OCI-LY1 (cell line): Measurements from ENCODE around the gene CFAP90.

ENCODE experiments used
- H2AFZ ChIP-seq: fragments of 200-600 bp; sonication (generic), shearing (Covaris generic); 2 replicates; pipeline ENCODE4 v1.6.0; 2014; ENCODE audit warnings: antibody characterized with exemption, mild to moderate bottlenecking, low read length
- H3F3A ChIP-seq: fragments of 200-600 bp; sonication (generic), shearing (Covaris generic); 2 replicates; pipeline ENCODE4 v1.6.0; 2014; ENCODE audit warnings: mild to moderate bottlenecking, antibody characterized with exemption, low read length, moderate library complexity; ENCODE audit not compliant: insufficient read depth
- H3K27ac ChIP-seq: fragments of 200-600 bp; sonication (generic); 2 replicates; pipeline ENCODE4 v1.5.1; 2014; ENCODE audit warnings: low read length, mixed run types, mild to moderate bottlenecking, low read depth; ENCODE audit not compliant: poor library complexity, severe bottlenecking
- H3K27me3 ChIP-seq: fragments of 200-600 bp; sonication (generic); 2 replicates; pipeline ENCODE4 v1.6.0; 2014; ENCODE audit warnings: antibody characterized with exemption, mild to moderate bottlenecking, low read length, moderate library complexity; ENCODE audit not compliant: insufficient read depth
- H3K36me3 ChIP-seq: fragments of 200-600 bp; sonication (generic); 2 replicates; pipeline ENCODE4 v1.6.1; 2014; ENCODE audit warnings: mild to moderate bottlenecking, antibody characterized with exemption, low read length, moderate library complexity, mixed read lengths; ENCODE audit not compliant: insufficient read depth
- H3K4me1 ChIP-seq: fragments of 200-600 bp; sonication (generic); 2 replicates; pipeline ENCODE4 v1.5.1; 2014; ENCODE audit warnings: mild to moderate bottlenecking, low read length, moderate library complexity; ENCODE audit not compliant: insufficient read depth, severe bottlenecking
- H3K4me2 ChIP-seq: fragments of 200-600 bp; sonication (generic), shearing (Covaris generic); 2 replicates; pipeline ENCODE4 v1.6.1; 2014; ENCODE audit warnings: low read length
- H3K4me3 ChIP-seq: fragments of 200-600 bp; sonication (generic); 2 replicates; pipeline ENCODE4 v1.5.1; 2014; ENCODE audit warnings: low read length, low read depth, mild to moderate bottlenecking, mixed read lengths; ENCODE audit not compliant: poor library complexity, severe bottlenecking
- H3K79me2 ChIP-seq: fragments of 200-600 bp; shearing (Covaris generic); 2 replicates; pipeline ENCODE4 v1.6.1; 2016; ENCODE audit warnings: mixed run types, low read length, mixed read lengths; ENCODE audit not compliant: insufficient read depth
- H3K9ac ChIP-seq: fragments of 200-600 bp; sonication (generic), shearing (Covaris generic); 2 replicates; pipeline ENCODE4 v1.6.1; 2014; ENCODE audit warnings: mild to moderate bottlenecking, low read length, mixed read lengths
- H3K9me2 ChIP-seq: fragments of 200-600 bp; sonication (generic), shearing (Covaris generic); 2 replicates; pipeline ENCODE4 v1.6.1; 2014; ENCODE audit warnings: low read depth, mild to moderate bottlenecking, low read length, mixed read lengths
- H3K9me3 ChIP-seq: fragments of 200-600 bp; shearing (Covaris generic); 2 replicates; pipeline ENCODE4 v1.6.1; 2014; ENCODE audit warnings: low read length, mixed read lengths
- H4K20me1 ChIP-seq: fragments of 200-600 bp; sonication (generic), shearing (Covaris generic); 2 replicates; pipeline ENCODE4 v1.6.0; 2016; ENCODE audit warnings: mild to moderate bottlenecking, low read length; ENCODE audit not compliant: insufficient read depth
- CTCF ChIP-seq: fragments of 200-600 bp; sonication (generic), shearing (Covaris generic); IDR thresholded peaks from 2 replicates; pipeline ENCODE4 v1.5.1; 2017; ENCODE audit warnings: mild to moderate bottlenecking, antibody characterized with exemption, low read length, moderate library complexity, mixed read lengths
- EZH2 ChIP-seq: fragments of 200-600 bp; sonication (generic), shearing (Covaris generic); IDR thresholded peaks from 2 replicates; pipeline ENCODE4 v1.8.0; 2017; ENCODE audit warnings: borderline replicate concordance, mixed run types, mild to moderate bottlenecking, antibody characterized with exemption, low read length, moderate library complexity, mixed read lengths

The CFAP90 gene

DNA sequence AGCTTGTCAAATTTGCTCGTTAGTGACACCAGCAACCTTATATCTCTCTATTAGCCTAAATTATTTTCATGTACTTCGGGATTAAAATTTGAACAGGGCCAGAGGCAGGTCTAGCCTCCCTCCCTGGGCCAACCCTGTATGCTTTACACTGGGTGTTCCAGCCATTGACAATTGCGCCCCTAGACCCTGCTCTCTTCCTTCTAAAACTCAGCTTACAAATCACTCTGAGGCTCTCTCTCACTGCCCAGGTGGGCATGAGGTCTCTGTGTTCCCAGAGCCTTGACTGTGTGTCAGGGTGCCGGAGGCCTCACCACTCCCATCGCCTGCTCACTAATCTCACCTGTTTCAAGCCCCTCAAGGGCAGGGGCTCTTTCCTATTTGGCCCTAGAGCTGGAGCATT lies 6.4 kb upstream of the CFAP90 start:
- H3K4me2 ChIP-seq, result no peak overlapping the region
- no peak overlapping the region for H3K9ac ChIP-seq
- no peaks in the 10 kb centered on the region for H3K9me3 ChIP-seq
- H3F3A ChIP-seq, result no peaks in the 10 kb centered on the region
- TF ChIP-seq CTCF (no peak), EZH2 (no peak)
- no peaks in the 10 kb centered on the region for H3K4me1 ChIP-seq
- H4K20me1 ChIP-seq, result no peaks in the 10 kb centered on the region
- no peak overlapping the region for H3K4me3 ChIP-seq
- H3K27me3 ChIP-seq, result no peaks in the 10 kb centered on the region
- H3K36me3 ChIP-seq, result peaks cover 40% of the 10 kb centered on the region
- no peaks in the 10 kb centered on the region for H3K79me2 ChIP-seq
- H2AFZ ChIP-seq, result no peak overlapping the region
- no peak overlapping the region for H3K27ac ChIP-seq
- H3K9me2 ChIP-seq, result no peaks in the 10 kb centered on the region

DNA sequence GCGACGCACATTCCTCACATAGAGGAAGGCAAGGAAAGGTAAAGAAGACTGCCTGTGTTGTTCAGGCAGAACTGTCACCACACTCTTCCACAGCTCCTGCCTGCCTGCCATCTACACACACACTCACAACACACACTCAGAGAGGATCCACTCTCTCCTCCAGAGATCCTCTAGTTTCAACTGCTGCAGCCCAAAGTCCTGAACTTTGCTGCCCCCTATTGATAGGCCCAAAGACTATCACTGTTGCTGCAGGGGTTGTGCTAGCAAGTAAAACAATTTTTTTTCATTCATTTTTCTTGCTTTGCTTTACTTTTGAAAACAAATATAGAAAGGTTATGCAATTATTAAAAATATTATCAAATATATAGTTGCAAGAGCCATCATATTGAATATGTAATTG lies 5.9 kb upstream of the CFAP90 start:
- no peak overlapping the region for H2AFZ ChIP-seq
- no peaks in the 10 kb centered on the region for H3F3A ChIP-seq
- H3K27me3 ChIP-seq, result no peaks in the 10 kb centered on the region
- H3K4me2 ChIP-seq, result no peak overlapping the region
- H3K79me2 ChIP-seq, result no peaks in the 10 kb centered on the region
- no peak overlapping the region for H3K4me3 ChIP-seq
- H3K9me2 ChIP-seq, result no peaks in the 10 kb centered on the region
- no peak overlapping the region for H3K9ac ChIP-seq
- H4K20me1 ChIP-seq, result no peaks in the 10 kb centered on the region
- no peaks in the 10 kb centered on the region for H3K9me3 ChIP-seq
- peaks cover 35% of the 10 kb centered on the region for H3K36me3 ChIP-seq
- no peaks in the 10 kb centered on the region for H3K4me1 ChIP-seq
- no peak overlapping the region for H3K27ac ChIP-seq
- TF ChIP-seq CTCF, result peak; percentile 61
- no peak for TF ChIP-seq EZH2

GRCh38 chr5:7855611-7856010 lies 4.7 kb upstream of the CFAP90 start:
- no peaks in the 10 kb centered on the region for H3K27me3 ChIP-seq
- H3K79me2 ChIP-seq, result no peaks in the 10 kb centered on the region
- no peaks in the 10 kb centered on the region for H3K9me2 ChIP-seq
- H3K9me3 ChIP-seq, result no peaks in the 10 kb centered on the region
- no peaks in the 10 kb centered on the region for H3K4me1 ChIP-seq
- H3K4me2 ChIP-seq, result no peak overlapping the region
- no peak overlapping the region for H3K4me3 ChIP-seq
- H3K9ac ChIP-seq, result no peak overlapping the region
- H3F3A ChIP-seq, result no peaks in the 10 kb centered on the region
- H3K27ac ChIP-seq, result no peak overlapping the region
- H3K36me3 ChIP-seq, result peaks cover 25% of the 10 kb centered on the region
- H4K20me1 ChIP-seq, result no peaks in the 10 kb centered on the region
- no peak overlapping the region for H2AFZ ChIP-seq
- no peak for TF ChIP-seq EZH2
- TF ChIP-seq CTCF, result no peak
